ENCODE data around the gene SON.

- no peak for TF ChIP-seq TAF1 (IDR thresholded peaks at IDR 0.05; ENCODE audit: borderline replicate concordance, low read depth, low read length)
- no peak for TF ChIP-seq POLR2A (IDR thresholded peaks at IDR 0.05; ENCODE audit: low read depth, low read length)
- no peak for TF ChIP-seq POLR2AphosphoS5 (IDR thresholded peaks at IDR 0.05; ENCODE audit: low read depth, low read length)
Observed at GRCh38 chr21:33598051-33598450, 55.2 kb downstream of the SON start.

All from GM12892 (cell line).